GM21619 (cell line): ENCODE results near the gene RUSF1.
A peak's percentile ranks its signal among the peaks of the same experiment; 100 is the strongest.
"Not testable (repeated sequence)": the region's sequence is repeated elsewhere in the genome, so short reads cannot be mapped to it uniquely, and the experiment has no call there.

Experiments
- ATAC-seq: cut with Tn5 transposase; IDR thresholded peaks from one replicate; pipeline ENCODE4 v1.9.1; 2021; ENCODE audit not compliant: unreplicated experiment

RUSF1 gene

DNA sequence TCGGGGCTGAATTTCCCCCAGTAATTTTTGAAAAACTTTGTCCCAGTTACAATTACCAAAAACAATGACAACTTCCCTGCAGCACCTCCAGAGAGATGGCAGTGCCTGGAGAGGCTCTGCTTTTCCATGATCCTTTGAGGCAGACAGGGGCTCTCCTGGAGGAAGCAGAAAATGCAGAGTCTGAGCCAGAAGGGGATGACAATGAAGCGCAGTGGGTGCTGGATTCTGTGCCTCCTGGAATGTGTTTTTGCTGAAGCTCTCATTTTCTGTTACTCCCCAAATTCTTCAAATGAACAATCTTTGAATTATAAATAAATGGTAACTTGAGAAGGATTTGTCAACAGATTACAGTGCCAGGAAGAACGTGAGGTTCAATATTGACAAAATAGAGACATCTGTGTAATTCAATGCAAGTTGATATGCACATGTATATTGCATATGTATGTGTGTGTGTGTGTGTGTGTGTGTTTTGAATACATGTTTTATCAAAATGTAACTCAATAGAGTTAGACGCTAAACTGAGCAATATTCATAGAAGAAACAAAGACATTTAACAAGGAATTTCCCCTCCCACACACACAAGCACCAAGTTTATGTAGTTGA, 9.7 kb upstream of the RUSF1 start:
- ATAC-seq, result no peak

DNA sequence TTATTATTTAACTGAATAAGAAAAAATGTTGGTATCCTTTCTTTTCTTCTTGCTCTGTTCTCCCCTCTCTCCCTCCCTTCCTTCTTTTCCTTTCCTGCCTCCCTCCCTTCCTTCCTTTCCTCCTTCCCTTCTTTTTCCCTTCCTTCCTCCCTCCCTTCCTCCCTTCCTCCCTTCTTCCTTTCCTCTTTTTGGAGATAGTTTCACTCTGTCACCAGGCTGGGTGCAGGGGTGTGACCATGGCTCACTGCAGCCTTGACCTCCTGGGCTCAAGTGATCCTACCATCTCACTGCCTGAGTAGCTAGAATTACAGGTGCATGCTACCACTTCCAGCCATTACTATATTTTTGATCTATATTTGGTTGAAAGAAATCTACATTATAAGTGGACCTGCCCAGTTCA, 5.7 kb upstream of the RUSF1 start:
- ATAC-seq, result no peak

DNA sequence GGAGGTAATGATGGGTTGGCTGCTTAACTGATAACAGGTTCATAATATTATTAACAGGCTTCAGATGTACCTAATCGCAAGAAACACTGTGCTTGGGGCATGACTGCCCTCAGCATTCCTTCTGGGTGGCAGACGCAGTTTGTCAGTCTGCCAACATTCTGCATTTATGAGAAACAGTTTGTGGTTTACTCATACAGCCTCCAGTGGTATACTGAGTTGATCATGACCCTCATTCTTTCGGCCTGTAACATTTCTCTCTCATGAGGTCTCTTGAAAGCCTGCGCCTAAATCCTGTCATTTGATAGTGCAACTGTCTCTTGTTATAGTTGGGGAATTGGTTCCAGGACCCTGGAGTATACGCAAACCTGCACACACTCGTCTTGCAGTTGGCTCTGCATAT, 4.9 kb upstream of the RUSF1 start:
- ATAC-seq, result no peak

DNA sequence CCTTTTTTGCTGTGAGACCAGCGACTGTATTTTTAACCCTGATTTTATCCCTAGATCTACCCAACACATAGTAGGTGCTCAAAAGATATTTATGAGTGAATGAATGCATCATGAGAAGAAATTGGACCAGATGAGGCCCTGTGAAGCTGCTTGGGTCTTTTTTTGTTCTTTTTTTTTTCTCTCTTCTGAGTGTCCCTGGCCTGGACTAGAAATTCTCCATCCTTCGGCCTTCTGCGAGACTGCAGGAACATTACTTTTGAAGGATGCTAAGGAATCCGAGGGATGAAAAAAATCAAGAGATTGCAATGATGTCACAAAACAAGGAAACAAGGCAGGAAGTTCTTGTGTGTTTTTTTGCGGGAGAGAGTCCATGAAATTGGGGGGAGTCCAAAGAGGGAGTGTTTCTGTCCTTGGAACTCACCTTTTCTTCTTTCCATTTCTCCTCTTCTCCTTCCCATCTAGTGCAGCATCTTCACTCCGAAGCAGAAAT, 560 bp upstream of the RUSF1 start:
- ATAC-seq, result no peak

DNA sequence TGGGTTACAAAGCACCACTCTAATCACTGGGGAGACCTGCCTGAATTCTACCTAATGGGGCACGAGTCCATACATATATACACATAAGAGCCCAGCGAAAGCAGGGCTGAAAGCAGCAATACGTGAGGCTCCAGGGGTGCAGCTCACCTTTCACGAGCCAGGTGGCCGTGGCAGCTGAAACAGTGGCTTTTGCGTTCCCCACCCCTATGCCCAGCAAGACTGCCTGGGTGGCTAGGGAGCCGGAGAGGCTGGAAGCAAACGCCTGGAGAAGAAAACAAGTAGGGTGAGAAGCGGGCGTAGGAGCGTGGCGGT, 618 bp downstream of the RUSF1 start:
- no peak for ATAC-seq

DNA sequence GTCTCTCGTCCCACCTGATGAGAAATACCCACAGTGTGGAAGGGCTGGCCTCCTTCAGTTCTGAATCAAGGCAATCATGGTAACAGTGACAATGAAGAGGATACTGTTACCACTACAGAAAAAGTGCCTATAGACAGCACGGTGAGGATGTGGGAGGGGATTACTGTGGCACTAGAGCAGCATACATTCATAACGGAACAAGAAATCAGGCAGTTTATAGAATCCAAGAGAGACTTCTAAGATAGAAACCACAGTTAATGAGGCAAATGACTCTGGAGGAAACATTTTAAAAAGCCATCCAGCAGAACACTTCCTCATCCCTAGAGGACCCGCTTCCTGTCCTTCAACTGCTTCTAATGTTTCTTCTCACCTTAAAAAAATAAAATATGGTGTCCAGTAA, 2.7 kb downstream of the RUSF1 start:
- ATAC-seq, result peak; percentile 41

DNA sequence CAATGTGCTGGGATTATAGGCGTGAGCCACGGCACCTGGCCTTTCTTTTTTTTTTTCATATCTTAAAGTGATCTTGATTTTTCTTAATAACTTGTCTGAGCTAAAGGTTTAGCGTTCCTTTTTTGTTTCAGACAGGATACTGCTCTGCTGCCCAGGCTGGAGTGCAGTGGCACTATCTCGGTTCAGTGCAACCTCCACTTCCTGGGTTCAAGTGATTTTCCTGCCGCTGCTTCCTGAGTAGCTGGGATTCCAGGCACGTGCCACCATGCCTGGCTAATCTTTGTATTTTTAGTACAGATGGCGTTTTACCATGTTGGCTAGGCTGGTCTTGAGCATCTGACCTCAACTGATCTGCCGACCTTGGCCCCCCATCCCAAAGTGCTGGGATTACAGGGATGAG, 4.0 kb downstream of the RUSF1 start:
- no peak for ATAC-seq

DNA sequence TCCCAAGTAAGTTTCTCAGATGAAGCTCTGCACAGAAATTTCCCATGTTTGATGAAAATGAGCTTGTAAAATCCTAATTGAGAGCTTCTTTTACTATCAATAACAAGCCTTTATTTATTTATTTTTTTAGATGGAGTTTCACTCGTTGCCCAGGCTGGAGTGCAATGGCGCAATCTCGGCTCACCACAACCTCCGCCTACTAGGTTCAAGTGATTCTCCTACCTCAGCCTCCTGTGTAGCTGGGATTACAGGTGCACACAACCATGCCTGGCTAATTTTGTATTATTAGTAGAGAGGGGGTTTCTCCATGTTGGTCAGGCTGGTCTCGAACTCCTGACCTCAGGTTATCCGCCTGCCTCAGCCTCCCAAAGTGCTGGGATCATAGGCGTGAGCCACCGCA, 4.6 kb downstream of the RUSF1 start:
- not testable (repeated sequence) for ATAC-seq

DNA sequence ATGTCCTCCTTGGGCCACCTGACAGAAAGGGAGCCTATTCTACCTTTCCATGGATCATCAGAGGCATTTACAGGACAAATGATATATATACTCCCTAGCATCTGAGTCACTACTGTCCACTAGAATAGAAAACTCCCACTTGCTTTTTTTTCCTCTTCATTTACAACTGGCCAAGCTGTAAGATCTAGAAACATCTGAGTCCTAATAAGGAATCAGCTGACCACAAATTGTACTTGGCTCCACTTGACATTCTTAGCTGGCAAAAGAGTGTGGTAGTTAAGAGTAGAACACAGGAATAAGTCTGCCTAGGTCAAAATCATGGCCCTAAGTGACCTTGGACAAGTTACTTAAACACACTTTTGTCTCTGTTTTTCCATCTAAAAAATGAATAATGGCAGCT, 5.2 kb downstream of the RUSF1 start:
- no peak for ATAC-seq

DNA sequence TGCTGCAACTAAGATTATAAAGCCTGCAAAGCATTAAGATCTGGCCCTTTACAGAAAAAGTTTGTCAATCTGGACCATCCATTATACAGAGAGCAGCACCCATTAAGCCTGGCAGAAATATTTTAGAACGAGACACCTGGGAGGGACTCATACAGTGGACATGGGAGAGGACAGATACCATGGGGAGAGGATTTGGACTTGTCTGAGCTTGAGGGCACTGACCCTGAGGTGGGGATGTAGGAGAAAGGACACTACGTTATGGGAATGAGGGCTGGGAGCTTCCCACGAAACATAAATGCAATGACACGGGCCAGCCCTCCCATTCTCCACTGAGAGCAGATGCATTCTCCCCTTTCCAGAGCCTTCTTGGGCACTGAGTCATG, 6.2 kb downstream of the RUSF1 start:
- no peak for ATAC-seq

DNA sequence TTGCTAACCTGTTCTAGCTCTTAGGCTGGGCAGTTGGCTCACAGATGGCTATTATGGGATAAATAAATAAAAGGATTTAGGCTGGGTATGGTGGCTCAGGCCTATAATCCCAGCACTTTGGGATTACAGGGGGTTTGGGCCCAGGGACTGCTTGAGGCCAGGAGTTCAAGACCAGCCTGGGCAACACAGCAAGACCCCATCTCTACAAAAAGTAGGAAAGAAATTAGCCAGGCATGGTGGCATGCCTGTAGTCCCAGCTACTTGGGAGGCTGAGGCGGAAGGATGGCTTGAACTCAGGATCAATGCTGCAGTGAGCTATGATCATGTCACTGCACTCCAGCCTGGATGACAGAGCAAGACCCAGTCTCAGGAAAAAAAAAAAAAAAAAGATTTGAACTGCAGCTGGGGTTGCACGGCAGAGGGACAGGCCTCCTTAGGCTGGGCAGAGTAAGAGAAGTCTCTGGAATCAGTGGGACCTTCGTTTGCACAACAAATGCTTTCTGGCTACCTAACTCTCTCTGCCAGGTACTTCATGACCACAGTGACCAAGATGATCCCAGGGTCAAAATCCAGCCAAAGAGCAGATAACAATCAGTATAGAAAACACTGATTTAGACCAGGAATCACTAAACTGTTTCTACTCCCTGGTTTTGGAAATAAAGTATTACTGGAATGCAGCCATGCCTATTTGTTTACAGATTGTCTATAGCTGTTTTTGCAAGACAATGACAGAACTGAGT, 6.8 kb downstream of the RUSF1 start:
- ATAC-seq, result no peak

DNA sequence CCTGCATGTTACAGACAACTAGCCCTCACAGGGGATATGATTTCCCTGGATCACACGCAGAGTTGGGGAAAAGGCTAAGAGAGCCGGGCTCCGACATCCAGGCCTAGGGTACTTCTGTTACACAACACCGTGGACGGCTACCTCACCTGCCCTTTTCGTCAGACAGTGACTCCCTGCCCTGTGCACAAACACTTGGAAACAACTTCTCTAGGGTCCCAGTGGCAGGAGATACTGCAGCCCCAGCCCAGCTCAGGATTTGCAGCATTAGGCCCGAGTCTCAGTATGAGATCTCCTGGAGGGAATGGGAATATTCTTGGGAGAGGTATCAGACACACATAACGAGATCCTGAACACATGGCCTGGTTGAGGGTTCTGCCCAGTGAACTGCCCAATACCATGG, 8.3 kb downstream of the RUSF1 start:
- no peak for ATAC-seq

DNA sequence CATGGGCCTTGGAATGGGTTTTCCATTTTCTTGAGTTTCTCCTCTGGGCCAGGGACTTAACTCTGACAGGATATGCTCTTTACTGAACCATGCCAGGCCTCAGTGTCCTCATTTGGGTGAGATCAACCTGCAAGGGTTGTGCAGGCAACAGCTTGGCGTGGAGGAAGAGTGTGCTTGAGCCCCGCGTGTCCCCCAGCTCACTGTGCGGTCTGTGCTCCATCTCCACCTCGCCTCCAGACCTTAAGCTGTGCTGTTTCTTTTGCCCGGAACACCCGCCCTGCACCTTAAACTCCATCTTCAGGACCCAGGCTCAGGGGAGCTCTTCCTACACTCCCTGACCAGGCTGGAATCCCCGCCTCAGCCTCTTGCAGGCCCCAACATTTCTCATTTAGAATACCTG, 9.7 kb downstream of the RUSF1 start:
- no peak for ATAC-seq

DNA sequence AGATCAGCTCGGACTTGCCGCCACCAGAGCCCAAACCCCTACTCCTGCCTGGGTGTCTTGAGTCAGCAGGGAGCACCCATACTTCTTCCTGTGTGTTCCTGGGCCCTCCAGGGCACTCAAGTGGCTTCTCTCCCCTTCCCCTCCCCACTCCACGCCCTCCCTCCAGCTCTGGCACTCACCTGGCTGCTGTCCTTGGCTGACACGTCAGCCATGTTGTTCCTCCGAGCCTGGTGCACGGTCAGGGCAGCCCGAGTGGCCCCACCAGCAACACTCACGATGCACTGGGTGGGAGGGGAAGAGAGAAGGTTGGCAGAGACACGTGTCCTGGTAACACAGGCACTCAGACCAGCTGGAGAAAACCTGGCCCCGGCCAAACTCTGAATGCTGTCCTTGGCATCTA, 11.5 kb downstream of the RUSF1 start:
- ATAC-seq, result no peak

DNA sequence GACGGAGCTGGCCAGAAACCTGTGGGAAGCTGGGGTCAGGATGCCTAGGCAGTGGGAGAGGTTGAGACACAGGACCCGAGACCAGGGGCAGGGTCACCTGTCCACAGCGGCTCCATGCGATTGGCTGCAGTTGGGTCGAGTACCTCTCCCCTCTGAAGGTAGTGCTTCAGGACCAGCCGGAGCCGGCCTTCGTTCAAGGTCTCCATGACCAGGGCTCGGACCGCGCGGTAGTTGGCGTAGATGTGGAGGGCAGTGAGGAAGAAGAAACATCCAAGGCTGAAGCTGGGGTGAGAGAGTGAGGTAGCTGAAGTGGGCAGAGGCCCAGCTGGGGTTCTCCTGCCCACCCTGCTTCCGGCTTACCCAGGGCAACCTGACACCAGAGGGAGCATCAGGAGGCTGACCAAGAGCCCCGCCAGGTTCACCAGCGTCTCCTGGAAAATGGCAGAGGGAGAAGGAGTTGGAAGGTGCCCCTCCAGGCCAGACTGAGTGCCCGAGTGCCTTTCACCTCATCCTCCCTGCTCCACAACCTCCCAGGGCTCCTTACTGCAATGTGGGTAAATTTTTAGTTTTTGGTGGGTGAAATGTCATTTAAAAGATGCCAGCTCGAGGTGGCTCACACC, 14.6 kb downstream of the RUSF1 start:
- ATAC-seq, result no peak

DNA sequence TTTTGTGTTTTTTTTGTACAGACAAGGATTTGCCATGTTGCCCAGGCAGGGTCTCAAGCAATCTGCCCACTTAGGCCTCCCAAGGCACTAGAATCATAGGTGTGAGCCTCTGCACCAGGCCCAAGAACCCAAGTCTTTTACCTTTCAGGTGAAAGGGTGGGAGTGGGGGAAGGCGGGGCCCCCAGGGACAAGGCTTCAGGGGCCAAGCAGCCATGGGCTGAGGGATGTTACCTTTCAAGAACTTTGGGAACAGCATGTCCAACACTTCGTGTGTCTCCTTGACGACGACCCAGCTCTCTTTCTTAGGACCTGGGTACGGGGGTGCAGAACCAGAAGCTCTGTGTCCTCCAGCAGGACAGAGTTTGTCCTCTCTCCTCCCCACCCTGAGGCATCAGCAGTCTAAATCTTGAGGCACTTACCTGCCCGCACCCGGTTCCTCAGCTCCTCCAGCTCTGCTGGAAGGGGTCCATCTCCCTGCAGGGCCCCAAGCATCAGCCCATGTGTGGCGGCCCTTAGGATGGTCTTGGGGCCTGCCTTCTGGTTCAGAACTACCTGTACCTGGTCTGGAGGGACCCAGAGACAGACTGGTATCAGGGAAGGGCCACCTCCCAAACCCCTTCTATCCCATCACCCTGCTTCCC, 16.3 kb downstream of the RUSF1 start:
- ATAC-seq, result no peak

DNA sequence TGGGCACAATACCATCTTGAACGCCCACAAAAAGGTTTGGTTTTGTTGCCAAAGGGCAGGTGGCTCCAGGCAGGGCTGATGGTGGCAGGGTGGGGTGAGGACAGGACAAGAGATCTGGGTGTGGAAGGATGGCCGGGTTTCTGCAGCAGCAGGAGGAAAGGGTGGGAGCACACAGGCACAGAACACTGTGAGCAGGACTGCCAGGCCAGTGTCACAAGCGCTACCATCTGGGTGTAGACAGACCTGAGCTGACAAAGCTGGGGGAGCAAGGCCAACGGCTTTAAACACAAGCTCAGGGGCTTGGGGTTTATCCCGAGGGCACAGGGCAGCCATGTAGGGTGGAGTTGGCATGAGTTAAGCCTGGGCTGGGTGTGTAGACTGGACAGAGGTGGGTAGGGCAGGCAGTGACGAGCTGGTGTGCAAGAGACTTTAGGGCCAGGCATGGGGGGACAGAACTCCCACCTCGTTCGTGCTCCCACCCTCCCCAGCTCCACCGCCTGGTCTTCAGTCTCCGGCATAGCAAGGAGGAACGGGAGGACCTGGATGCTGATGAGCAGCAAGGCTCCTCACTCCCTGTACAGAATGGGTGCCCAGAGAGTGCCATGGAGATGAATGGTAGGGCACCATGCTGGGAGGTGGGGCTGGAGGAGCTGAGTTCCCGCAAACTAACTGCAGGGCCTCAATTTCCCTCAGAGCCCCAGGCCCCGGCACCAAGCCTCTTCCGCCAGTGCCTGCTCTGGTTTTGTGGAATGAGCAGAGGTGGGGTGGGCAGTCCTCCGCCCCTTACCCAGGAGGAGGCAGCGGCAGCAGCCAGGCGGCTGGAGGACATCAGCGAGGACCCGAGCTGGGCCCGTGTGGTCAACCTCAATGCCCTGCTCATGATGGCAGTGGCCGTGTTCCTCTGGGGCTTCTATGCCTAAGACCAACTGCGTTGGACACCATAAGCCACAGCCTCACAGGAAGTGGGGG, 18.3 kb downstream of the RUSF1 start:
- ATAC-seq, result no peak

DNA sequence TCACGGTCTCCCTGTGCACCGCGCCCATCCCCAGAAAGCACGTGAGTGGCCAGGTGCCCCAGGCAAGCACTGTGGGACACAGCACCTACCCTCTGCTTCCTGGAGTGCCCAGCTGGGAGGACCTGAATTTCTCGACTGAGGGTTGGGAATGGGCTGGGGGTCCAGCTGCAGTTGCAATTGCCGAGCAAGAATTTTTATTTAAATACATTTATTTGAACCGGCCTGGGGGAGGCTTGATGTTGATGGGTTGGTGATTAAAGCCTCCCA, 19.0 kb downstream of the RUSF1 start:
- no peak for ATAC-seq

DNA sequence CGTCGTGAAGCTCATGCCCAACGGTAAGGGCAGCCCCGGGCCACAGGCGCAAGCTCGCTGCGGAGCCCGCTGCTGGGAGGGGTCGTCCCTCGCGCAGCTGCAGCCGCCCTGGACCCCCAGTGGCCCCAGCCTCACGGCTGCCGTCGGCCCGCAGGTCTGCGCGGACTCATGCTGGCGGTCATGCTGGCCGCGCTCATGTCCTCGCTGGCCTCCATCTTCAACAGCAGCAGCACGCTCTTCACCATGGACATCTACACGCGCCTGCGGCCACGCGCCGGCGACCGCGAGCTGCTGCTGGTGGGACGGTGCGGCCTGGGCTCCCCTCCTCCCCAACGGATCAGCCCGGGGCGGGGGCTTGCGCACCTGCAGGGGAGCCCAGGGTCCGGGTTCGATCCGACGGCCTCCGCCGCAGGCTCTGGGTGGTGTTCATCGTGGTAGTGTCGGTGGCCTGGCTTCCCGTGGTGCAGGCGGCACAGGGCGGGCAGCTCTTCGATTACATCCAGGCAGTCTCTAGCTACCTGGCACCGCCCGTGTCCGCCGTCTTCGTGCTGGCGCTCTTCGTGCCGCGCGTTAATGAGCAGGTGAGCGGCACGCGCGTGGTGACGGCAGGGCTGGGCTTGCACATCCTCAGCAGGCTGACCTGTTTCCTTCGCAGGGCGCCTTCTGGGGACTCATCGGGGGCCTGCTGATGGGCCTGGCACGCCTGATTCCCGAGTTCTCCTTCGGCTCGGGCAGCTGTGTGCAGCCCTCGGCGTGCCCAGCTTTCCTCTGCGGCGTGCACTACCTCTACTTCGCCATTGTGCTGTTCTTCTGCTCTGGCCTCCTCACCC, 19.5 kb downstream of the RUSF1 start:
- no peak for ATAC-seq

DNA sequence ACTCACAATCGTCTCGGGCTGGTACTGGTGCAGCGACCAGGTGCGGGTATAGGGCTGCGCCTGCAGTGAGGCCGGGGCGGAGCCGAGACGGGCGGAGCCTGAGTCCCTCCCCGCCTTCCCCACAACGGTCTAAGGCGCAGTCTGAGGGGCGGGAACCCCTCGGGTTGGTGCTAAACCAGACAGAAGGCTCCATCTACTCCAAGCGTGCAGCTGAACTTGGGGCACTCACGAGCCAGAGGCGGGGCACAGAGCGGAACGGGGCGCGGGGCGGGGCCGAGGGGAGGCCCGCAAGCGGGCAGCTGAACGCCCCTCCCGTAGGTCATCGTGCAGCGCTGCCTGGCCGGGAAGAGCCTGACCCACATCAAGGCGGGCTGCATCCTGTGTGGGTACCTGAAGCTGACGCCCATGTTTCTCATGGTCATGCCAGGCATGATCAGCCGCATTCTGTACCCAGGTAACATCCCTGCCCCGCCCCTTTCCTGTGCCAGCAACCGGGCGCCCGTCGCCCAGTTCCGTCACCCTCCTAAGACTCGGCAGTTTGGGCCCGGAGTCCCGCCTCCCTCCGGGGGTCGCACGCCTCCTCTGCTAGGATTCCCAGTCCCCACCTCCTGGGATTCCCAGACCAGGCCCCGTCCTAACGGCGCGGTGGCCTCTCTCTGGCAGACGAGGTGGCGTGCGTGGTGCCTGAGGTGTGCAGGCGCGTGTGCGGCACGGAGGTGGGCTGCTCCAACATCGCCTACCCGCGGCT, 20.3 kb downstream of the RUSF1 start:
- peak; percentile 79 for ATAC-seq
